Ovary (tissue), 9 donors: ENCODE results near the gene DNAJB2. TPM values are rescaled to one million over a fixed set of nuclear protein-coding genes. Genes with fewer than 3 reads are reported as not detected.

Experiments
- DNase-seq, 5 donors: peaks; one replicate each; pipeline ENCODE4 v3.0.0-alpha.2; 2019 to 2020
- H3K27ac ChIP-seq, 2 donors: fragments of 200-600 bp; one replicate each; pipeline versions ENCODE4 v1.5.1 to v1.8.0; 2019 to 2022
- H3K27me3 ChIP-seq: fragments of 200-600 bp; one replicate; pipeline ENCODE4 v1.8.0; 2022
- H3K36me3 ChIP-seq: fragments of 200-600 bp; sonication (generic); one replicate; pipeline ENCODE4 v1.5.1; 2019
- H3K4me1 ChIP-seq: one replicate; pipeline ENCODE4 v1.8.1; 2013; ENCODE audit warnings: mild to moderate bottlenecking, moderate library complexity; ENCODE audit not compliant: insufficient read depth
- H3K4me3 ChIP-seq: fragments of 200-600 bp; sonication (generic); one replicate; pipeline ENCODE4 v1.5.1; 2017
- H3K9me3 ChIP-seq, 2 donors: fragments of 200-600 bp in 1 of 2; sonication (generic) in 1 of 2; one replicate each; pipeline versions ENCODE4 v1.5.1 to v1.8.1; 2013 to 2019; ENCODE audit warnings: mild to moderate bottlenecking in 1 of 2, moderate library complexity in 1 of 2
- EP300 ChIP-seq: sonication (generic); formaldehyde crosslinking; IDR thresholded peaks from one replicate; pipeline ENCODE4 v1.6.1; 2017; ENCODE audit warnings: antibody characterized with exemption
- POLR2A ChIP-seq: fragments of 450-650 bp; IDR thresholded peaks from one replicate; pipeline ENCODE4 v1.6.1; 2017; ENCODE audit warnings: antibody characterized with exemption, mild to moderate bottlenecking, moderate library complexity
- whole genome bisulfite sequencing, 3 donors: extraction: QIAGEN DNeasy Blood & Tissue Kit in 1 of 3; methylation state at CpG; one replicate each; pipeline versions ENCODE4 v1.1.5 to v1.1.7; 2013 to 2017; 5-methylcytosine and 5-hydroxymethylcytosine counted together
- intact Hi-C, 4 donors: fragments of 100-400 bp; cut with DNase I; formaldehyde crosslinking; loops; one replicate each; pipeline versions ENCODE4 v1.11.0 to v1.15.1; 2022 to 2023
- polyA plus RNA-seq, 2 donors: library from polyadenylated mRNA; stranded (reverse); fragments of 200-250 nt in 1 of 2; fragments of 350-450 nt in 1 of 2; fragmentation: Illumina TruSeq in 1 of 2; extraction: RNeasy Lipid Tissue Mini Kit (QIAGEN cat#74804) in 1 of 2; gene quantifications; one replicate each; pipeline ENCODE4 v1.2.3, GENCODE V29; 2013 to 2014
- total RNA-seq, 7 donors: library from RNA; depleted of rRNA in 2 of 7; stranded (reverse); fragments of >200 nt in 2 of 7; fragmentation: NEBNext Ultra II Directional in 3 of 7; extraction: Animal tissue kit (Norgen Biotek cat#: 25700) in 3 of 7; gene quantifications; one replicate each; pipeline versions ENCODE4 v1.1.0 to v1.2.4, GENCODE V29; 2016 to 2023
- TF ChIP-seq, protein P1 (sequence below), 3 donors: fragments of 450-650 bp in 2 of 3; fragments of 200-600 bp in 1 of 3; IDR thresholded peaks; one replicate each; pipeline versions ENCODE4 v1.5.1 to v1.8.0; 2016 to 2022; ENCODE audit warnings: antibody characterized with exemption in 3 of 3, mild to moderate bottlenecking in 1 of 3
- donor health status: DM: no; HTN: no; CAD: no; lungs with moderate emphysema.
- donor health status: DM: no; HTN: no; CAD: no.
- donor health status: Bipolar disorder and iron deficiency.
- donor health status: DM: yes; HTN: yes; CAD: no.
- donor health status: DM: no; HTN: no; CAD: no.
- donor health status: DM: yes; HTN: yes; CAD: no.

DNAJB2 gene
- total and polyA plus RNA-seq, 9 donors, result 34.0 to 101 (median 85.7) TPM

DNA sequence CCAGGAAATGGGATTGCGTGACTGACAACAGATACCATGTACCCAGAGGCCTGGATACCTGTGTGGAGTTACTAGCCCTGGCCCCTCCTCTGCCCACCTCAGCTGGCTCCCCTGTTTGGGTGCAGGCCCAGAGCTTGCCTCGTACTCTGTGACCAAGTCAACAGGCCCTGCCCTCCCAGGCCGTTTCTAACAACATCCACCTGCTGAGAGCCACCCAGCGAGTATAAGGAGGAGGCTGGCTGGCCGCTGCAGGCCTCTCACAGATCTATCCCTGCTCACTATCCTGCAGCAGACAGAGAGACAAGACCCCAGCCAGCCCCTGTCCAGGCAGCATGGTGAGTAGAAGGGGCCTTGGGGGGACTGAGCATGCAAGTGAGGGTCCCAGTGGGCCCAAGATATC lies 12.9 kb upstream of the DNAJB2 start:
- Histone ChIP-seq H3K27ac (no peak overlapping the region), H3K36me3 (no peaks in the 10 kb centered on the region), H3K27me3 (no peaks in the 10 kb centered on the region), H3K4me1 (no peaks in the 10 kb centered on the region), H3K9me3 (no peaks in the 10 kb centered on the region), H3K4me3 (no peak overlapping the region)
- no peak for DNase-seq
- no peak for TF ChIP-seq EP300
- TF ChIP-seq, protein P1, sequence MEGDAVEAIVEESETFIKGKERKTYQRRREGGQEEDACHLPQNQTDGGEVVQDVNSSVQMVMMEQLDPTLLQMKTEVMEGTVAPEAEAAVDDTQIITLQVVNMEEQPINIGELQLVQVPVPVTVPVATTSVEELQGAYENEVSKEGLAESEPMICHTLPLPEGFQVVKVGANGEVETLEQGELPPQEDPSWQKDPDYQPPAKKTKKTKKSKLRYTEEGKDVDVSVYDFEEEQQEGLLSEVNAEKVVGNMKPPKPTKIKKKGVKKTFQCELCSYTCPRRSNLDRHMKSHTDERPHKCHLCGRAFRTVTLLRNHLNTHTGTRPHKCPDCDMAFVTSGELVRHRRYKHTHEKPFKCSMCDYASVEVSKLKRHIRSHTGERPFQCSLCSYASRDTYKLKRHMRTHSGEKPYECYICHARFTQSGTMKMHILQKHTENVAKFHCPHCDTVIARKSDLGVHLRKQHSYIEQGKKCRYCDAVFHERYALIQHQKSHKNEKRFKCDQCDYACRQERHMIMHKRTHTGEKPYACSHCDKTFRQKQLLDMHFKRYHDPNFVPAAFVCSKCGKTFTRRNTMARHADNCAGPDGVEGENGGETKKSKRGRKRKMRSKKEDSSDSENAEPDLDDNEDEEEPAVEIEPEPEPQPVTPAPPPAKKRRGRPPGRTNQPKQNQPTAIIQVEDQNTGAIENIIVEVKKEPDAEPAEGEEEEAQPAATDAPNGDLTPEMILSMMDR (IDR thresholded peaks at IDR 0.05), result no peak
- no peak for TF ChIP-seq POLR2A
- intact Hi-C loops, result no loop called here
- 59 to 64% (median 62%) methylated on average over 4 to 5 of the region's 5 CpGs for WGBS, 3 donors

DNA sequence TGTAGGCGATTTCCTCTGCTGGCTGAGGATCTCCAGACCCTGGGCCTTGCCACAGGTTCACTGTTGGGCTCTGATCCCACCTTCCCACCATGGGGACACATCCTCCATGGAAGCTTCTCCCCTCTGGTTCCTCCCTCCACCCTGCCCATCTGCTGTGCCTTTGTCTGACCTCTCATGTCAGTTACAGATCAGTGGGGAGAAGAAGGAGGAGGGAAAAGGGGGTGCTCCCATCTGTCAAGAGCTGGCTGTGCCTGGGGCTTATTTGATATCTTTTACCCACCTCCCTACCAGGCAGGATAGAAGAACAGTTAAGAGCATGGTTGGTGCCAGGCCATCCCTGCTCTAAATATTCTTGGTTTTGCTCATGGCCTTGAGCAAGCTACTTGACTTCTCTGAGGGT lies 12.3 kb upstream of the DNAJB2 start:
- H3K4me3 ChIP-seq, result no peak overlapping the region
- no peaks in the 10 kb centered on the region for H3K9me3 ChIP-seq
- no peaks in the 10 kb centered on the region for H3K4me1 ChIP-seq
- 70 to 81% (median 80%) methylated on average over 1 of the region's 1 CpG for WGBS, 3 donors
- intact Hi-C loops, result no loop called here
- no peak for DNase-seq
- no peaks in the 10 kb centered on the region for H3K27me3 ChIP-seq
- no peaks in the 10 kb centered on the region for H3K36me3 ChIP-seq
- H3K27ac ChIP-seq, result no peak overlapping the region
- TF ChIP-seq EP300, result no peak
- TF ChIP-seq, protein P1 (IDR thresholded peaks at IDR 0.05), result no peak
- TF ChIP-seq POLR2A, result no peak

DNA sequence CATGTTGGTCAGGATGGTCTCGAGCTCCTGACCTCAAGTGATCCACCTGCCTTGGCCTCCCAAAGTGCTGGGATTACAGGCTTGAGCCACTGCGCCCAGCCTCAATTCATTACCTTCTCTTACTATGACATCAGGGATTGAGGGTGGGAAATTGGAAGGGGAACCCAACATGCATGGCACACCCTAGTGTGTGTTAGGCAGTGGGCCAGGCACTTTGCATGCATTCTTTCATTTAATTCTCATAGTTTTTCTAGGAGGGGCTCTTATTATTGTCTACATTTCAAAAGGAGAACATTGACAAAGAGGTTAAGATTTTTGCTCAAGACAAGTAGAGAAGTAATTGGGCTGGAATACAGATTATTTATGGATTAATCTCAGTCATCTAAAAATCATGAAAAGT lies 10.9 kb upstream of the DNAJB2 start:
- no peak for TF ChIP-seq POLR2A
- TF ChIP-seq, protein P1 (IDR thresholded peaks at IDR 0.05), result no peak
- TF ChIP-seq EP300, result no peak
- intact Hi-C loops, result no loop called here
- Histone ChIP-seq H3K27ac (no peak overlapping the region), H3K9me3 (no peaks in the 10 kb centered on the region), H3K36me3 (no peaks in the 10 kb centered on the region), H3K27me3 (no peaks in the 10 kb centered on the region), H3K4me1 (no peaks in the 10 kb centered on the region), H3K4me3 (no peak overlapping the region)
- DNase-seq, result no peak
- 69 to 86% (median 83%) methylated on average over 2 of the region's 2 CpGs for WGBS, 3 donors

DNA sequence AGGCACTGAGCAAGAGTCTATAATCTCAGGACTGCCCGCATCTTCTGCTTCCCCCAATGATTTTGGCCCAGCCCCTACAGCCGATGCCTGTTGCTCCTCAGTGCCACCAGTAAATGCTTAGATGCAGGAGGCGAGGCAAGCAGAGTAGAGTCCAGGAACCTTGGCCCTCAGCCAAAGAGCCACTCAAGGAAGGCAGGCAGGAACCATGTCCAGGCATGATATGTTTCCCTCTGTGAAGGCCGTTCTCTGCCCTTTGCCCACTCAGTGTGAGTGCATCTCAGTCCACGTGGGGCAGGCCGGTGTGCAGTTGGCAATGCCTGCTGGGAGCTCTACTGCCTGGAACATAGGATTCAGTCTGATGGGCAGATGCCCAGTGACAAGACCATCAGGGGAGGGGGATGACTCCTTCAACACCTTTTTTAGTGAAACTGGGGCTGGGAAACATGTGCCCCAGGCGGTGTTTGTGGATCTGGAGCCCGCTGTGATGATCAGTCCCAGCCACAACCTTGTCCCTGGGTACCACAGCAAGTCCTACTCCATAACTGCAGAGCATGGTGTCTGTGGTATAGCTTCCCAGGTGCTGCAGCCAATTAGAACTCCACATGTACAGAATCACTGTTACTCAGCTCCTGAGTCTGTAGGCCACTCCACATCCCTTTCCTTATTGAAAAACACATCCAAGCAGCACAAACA lies 9.7 kb upstream of the DNAJB2 start:
- intact Hi-C loops, result loop anchor here in 2 of 4 donors (10.0 kb wide), 1 partner anchor 255 kb away; no protein-coding TSS in a partner anchor
- H3K27ac ChIP-seq, result no peak overlapping the region
- no peaks in the 10 kb centered on the region for H3K27me3 ChIP-seq
- DNase-seq, result peak in 1 of 5 donors; percentile 22
- 51 to 63% (median 53%) methylated on average over 8 of the region's 8 CpGs for WGBS, 3 donors
- no peaks in the 10 kb centered on the region for H3K4me1 ChIP-seq
- TF ChIP-seq, protein P1 (IDR thresholded peaks at IDR 0.05), result no peak
- TF ChIP-seq POLR2A, result no peak
- TF ChIP-seq EP300, result no peak
- H3K36me3 ChIP-seq, result no peaks in the 10 kb centered on the region
- H3K9me3 ChIP-seq, result no peaks in the 10 kb centered on the region
- H3K4me3 ChIP-seq, result no peak overlapping the region
